T-cell (primary cell): ENCODE results near the gene KIF27. TPM values are rescaled to one million over a fixed set of nuclear protein-coding genes. Genes with fewer than 3 reads are reported as not detected.

Experiments used
- ATAC-seq, 4 experiments: fragments of 200-7000 bp in 3 of 4; fragments of 150-1000 bp in 1 of 4; cut with Tn5 transposase; replicated peaks in 1 of 4; 1 replicate in 3 of 4; 2 replicates in 1 of 4; pipeline ENCODE4 v1.10.0; 2021; ENCODE audit warnings: moderate library complexity in 3 of 4, mild to moderate bottlenecking in 2 of 4, moderate number of reproducible peaks in 1 of 4
- CTCF ChIA-PET, 2 donors: fragments of 300-600 bp; sonication (Branson Sonifier 250); formaldehyde crosslinking; loops; one replicate each; lab custom pipeline; 2022; ENCODE audit warnings: antibody characterized with exemption in 2 of 2; lab: Charles Lee
- POLR2A ChIA-PET, 2 donors: fragments of 300-600 bp; sonication (Branson Sonifier 250); formaldehyde crosslinking; loops; one replicate each; lab custom pipeline; 2022; ENCODE audit warnings: antibody characterized with exemption in 2 of 2; lab: Charles Lee
- DNase-seq, 35 experiments: peaks; one replicate each; pipeline versions ENCODE4 v3.0.0 to v3.0.0-alpha.2; 2013 to 2023
- H3K27ac ChIP-seq: one replicate; pipeline ENCODE4 v1.5.1; 2013; ENCODE audit warnings: low read length
- H3K27me3 ChIP-seq, 2 experiments: replicated peaks in 1 of 2; 1 replicate in 1 of 2; 2 replicates in 1 of 2; pipeline versions ENCODE4 v1.6.1 to v1.7.0; 2013; ENCODE audit warnings: low read length in 1 of 2, mixed read lengths in 1 of 2; ENCODE audit not compliant: control insufficient read depth in 2 of 2, insufficient read depth in 2 of 2; ENCODE audit errors: extremely low read depth in 1 of 2
- H3K36me3 ChIP-seq, 2 donors: 1 replicate in 1 of 2; 2 replicates in 1 of 2; pipeline versions ENCODE4 v1.6.1 to v1.7.0; 2013; ENCODE audit warnings: low read length in 1 of 2; ENCODE audit not compliant: control insufficient read depth in 2 of 2, insufficient read depth in 1 of 2; ENCODE audit errors: extremely low read depth in 1 of 2
- H3K4me1 ChIP-seq, 2 experiments: 1 replicate in 1 of 2; 2 replicates in 1 of 2; pipeline versions ENCODE4 v1.6.1 to v1.7.0; 2013; ENCODE audit warnings: low read length in 2 of 2, mixed read lengths in 1 of 2; ENCODE audit not compliant: insufficient read depth in 2 of 2, control insufficient read depth in 1 of 2; ENCODE audit errors: extremely low read depth in 1 of 2
- H3K4me3 ChIP-seq, 2 donors: 1 replicate in 1 of 2; 2 replicates in 1 of 2; pipeline versions ENCODE4 v1.5.1 to v1.7.0; 2013; ENCODE audit warnings: mild to moderate bottlenecking in 2 of 2, low read length in 1 of 2, moderate library complexity in 1 of 2; ENCODE audit not compliant: control insufficient read depth in 1 of 2; ENCODE audit errors: extremely low read depth in 1 of 2
- H3K9me3 ChIP-seq: 2 replicates; pipeline ENCODE4 v1.7.0; 2013
- H3K27ac Mint-ChIP-seq, 2 donors: one replicate each; pipeline ENCODE4 v1.8.0; 2020 to 2021; ENCODE audit warnings: mild to moderate bottlenecking in 2 of 2, mixed read lengths in 2 of 2
- H3K27me3 Mint-ChIP-seq, 2 donors: one replicate each; pipeline ENCODE4 v1.8.0; 2021 to 2022; ENCODE audit warnings: mixed read lengths in 2 of 2
- H3K36me3 Mint-ChIP-seq: one replicate; pipeline ENCODE4 v1.8.0; 2021; ENCODE audit warnings: mixed read lengths
- H3K4me1 Mint-ChIP-seq, 3 donors: one replicate each; pipeline ENCODE4 v1.8.0; 2020 to 2022; ENCODE audit warnings: mixed read lengths in 3 of 3, mild to moderate bottlenecking in 1 of 3
- H3K4me3 Mint-ChIP-seq, 3 donors: one replicate each; pipeline ENCODE4 v1.8.0; 2020 to 2022; ENCODE audit warnings: mild to moderate bottlenecking in 3 of 3, mixed read lengths in 3 of 3, moderate library complexity in 3 of 3
- H3K9me3 Mint-ChIP-seq, 3 donors: one replicate each; pipeline ENCODE4 v1.8.0; 2020 to 2022; ENCODE audit warnings: mixed read lengths in 3 of 3
- WGBS: methylation state at CpG from one replicate; pipeline ENCODE4 v1.1.5; 2013; ENCODE audit warnings: missing lambda C conversion rate; ENCODE audit not compliant: insufficient coverage; 5-methylcytosine and 5-hydroxymethylcytosine counted together
- total RNA-seq, 35 experiments: library from RNA in 6 of 35; stranded (reverse) in 6 of 35; fragments of 120-200 nt in 1 of 35; gene quantifications; one replicate each; pipeline versions ENCODE4 v1.2.1 to v1.2.4 and lab custom pipeline; 2013 to 2026

Gene KIF27
- total RNA-seq (1 to 10 TPM; 3.3 to 5.6 (median 4.5) TPM), total RNA-seq (lab: John Stamatoyannopoulos, UW) (4.2 to 23.7 (median 9.6) reads per million in 29 experiments)
- 5.9 TPM for total RNA-seq (2013)

GRCh38 chr9:83920927-83921707, at the start of gene KIF27:
KIF27 (minus strand) TSS chr9:83921432; CDS start chr9:83915591, 5,841 bp downstream.
- H3K27me3 Mint-ChIP-seq, result no peaks in the 10 kb centered on the region
- Histone ChIP-seq H3K27ac (peak within 1 kb of the TSS; percentile 88), H3K9me3 (no peaks in the 10 kb centered on the region), H3K36me3 (no peaks in the 10 kb centered on the region), H3K4me1 (peaks cover 5 to 16% of the 10 kb centered on the region in 2 experiments), H3K4me3 (peak within 1 kb of the TSS; percentile 49 to 68), H3K27me3 (no peaks in the 10 kb centered on the region)
- no peaks in the 10 kb centered on the region for H3K36me3 Mint-ChIP-seq
- peak within 1 kb of the TSS; percentile 88 to 90 (median 89) for H3K4me3 Mint-ChIP-seq
- CTCF ChIA-PET, result interaction anchor here (0.5 to 1.2 kb wide), 5 partner anchors 9 to 701 kb away, joined by 3 to 4 read pairs (median 3); partner anchors contain the start of genes HNRNPK (in 1 of the 2) and RMI1 (in 1 of the 2)
- peak; percentile 86 to 91 (median 89) for ATAC-seq
- DNase-seq, result peak; percentile 84 to 97 (median 93)
- WGBS, result under 1% methylated on average over 83 of the region's 92 CpGs
- peaks cover 8 to 15% (median 12%) of the 10 kb centered on the region in 3 donors for H3K4me1 Mint-ChIP-seq
- POLR2A ChIA-PET, result interaction anchor here (0.6 to 1.0 kb wide), 4 partner anchors 81 to 283 kb away, joined by 3 to 14 read pairs (median 6); partner anchors contain the start of gene UBQLN1 (in 1 of the 2)
- peak within 1 kb of the TSS; percentile 95 for H3K27ac Mint-ChIP-seq
- H3K9me3 Mint-ChIP-seq, result no peaks in the 10 kb centered on the region

- no peak for DNase-seq
- Mint-ChIP-seq H3K36me3 (peaks cover 62% of the 10 kb centered on the region), H3K27me3 (no peaks in the 10 kb centered on the region), H3K4me3 (no peak overlapping the region), H3K4me1 (peaks cover 33 to 44% (median 33%) of the 10 kb centered on the region in 3 donors), H3K9me3 (no peaks in the 10 kb centered on the region), H3K27ac (no peak overlapping the region)
- no CpG with 5 or more reads among the region's 3 CpGs for WGBS
- peaks cover 0 to 70% of the 10 kb centered on the region in 2 donors for H3K36me3 ChIP-seq
- peaks cover 2% of the 10 kb centered on the region in 2 experiments for H3K4me1 ChIP-seq
- H3K27me3 ChIP-seq, result no peaks in the 10 kb centered on the region
- CTCF ChIA-PET, result no interaction called here
- POLR2A ChIA-PET, result interaction anchor here in 1 of 2 donors (0.8 kb wide), 1 partner anchor 9 kb away, joined by 4 read pairs; no protein-coding TSS in a partner anchor
- no peak overlapping the region for H3K27ac ChIP-seq
- H3K4me3 ChIP-seq, result no peak overlapping the region
- no peak for ATAC-seq
- no peaks in the 10 kb centered on the region for H3K9me3 ChIP-seq
Observed at GRCh38 chr9:83969602-83970001, 48.4 kb upstream of the KIF27 start.

GRCh38 chr9:83967073-83967472, 45.8 kb upstream of the KIF27 start:
- CTCF ChIA-PET, result no interaction called here
- H3K9me3 Mint-ChIP-seq, result no peaks in the 10 kb centered on the region
- ATAC-seq, result no peak

GRCh38 chr9:83966209-83966582, 45.0 kb upstream of the KIF27 start:
- H3K4me1 ChIP-seq, result no peaks in the 10 kb centered on the region
- Mint-ChIP-seq H3K4me3 (peak overlapping the region in 1 of 3 donors; percentile 6), H3K36me3 (peaks cover 34% of the 10 kb centered on the region), H3K9me3 (no peaks in the 10 kb centered on the region), H3K27me3 (no peaks in the 10 kb centered on the region), H3K4me1 (peaks cover 11 to 17% (median 12%) of the 10 kb centered on the region in 3 donors), H3K27ac (peak overlapping the region in 1 of 2 donors; percentile 50)
- CTCF ChIA-PET, result interaction anchor here in 1 of 2 donors (0.6 kb wide), 1 partner anchor 13 kb away, joined by 3 read pairs; no protein-coding TSS in a partner anchor
- no peak overlapping the region for H3K27ac ChIP-seq
- no peak for DNase-seq
- peak in 3 of 4 experiments; percentile 14 to 22 (median 15) for ATAC-seq
- H3K36me3 ChIP-seq, result peaks cover 0 to 36% of the 10 kb centered on the region in 2 donors
- WGBS, result 100% methylated on average over 5 of the region's 8 CpGs
- no peaks in the 10 kb centered on the region for H3K27me3 ChIP-seq
- POLR2A ChIA-PET, result interaction anchor here in 1 of 2 donors (0.5 to 1.4 kb wide), 2 partner anchors 11 to 12 kb away, joined by 3 to 10 read pairs; no protein-coding TSS in a partner anchor
- H3K4me3 ChIP-seq, result no peak overlapping the region
- H3K9me3 ChIP-seq, result no peaks in the 10 kb centered on the region

More at GRCh38 chr9:83967073-83967472, 45.8 kb upstream of the KIF27 start:
- no peaks in the 10 kb centered on the region for H3K27me3 Mint-ChIP-seq
- POLR2A ChIA-PET, result interaction anchor here (0.5 to 0.7 kb wide), 2 partner anchors 10 kb away, joined by 3 to 10 read pairs; no protein-coding TSS in a partner anchor
- H3K4me1 Mint-ChIP-seq, result peaks cover 18 to 25% (median 20%) of the 10 kb centered on the region in 3 donors
- peaks cover 0 to 45% of the 10 kb centered on the region in 2 donors for H3K36me3 ChIP-seq
- peak overlapping the region in 1 of 2 donors; percentile 23 for H3K27ac Mint-ChIP-seq
- no peak overlapping the region for H3K4me3 Mint-ChIP-seq
- H3K4me1 ChIP-seq, result no peaks in the 10 kb centered on the region
- H3K27me3 ChIP-seq, result no peaks in the 10 kb centered on the region
- no peak for DNase-seq
- WGBS, result 86% methylated on average over 1 of the region's 1 CpG
- no peaks in the 10 kb centered on the region for H3K9me3 ChIP-seq
- peak overlapping the region; percentile 12 for H3K27ac ChIP-seq
- H3K4me3 ChIP-seq, result no peak overlapping the region
- peaks cover 43% of the 10 kb centered on the region for H3K36me3 Mint-ChIP-seq

GRCh38 chr9:83965350-83966208, 44.3 kb upstream of the KIF27 start:
- Mint-ChIP-seq H3K27me3 (no peaks in the 10 kb centered on the region), H3K4me1 (peaks cover 9 to 17% (median 9%) of the 10 kb centered on the region in 3 donors), H3K36me3 (peaks cover 28% of the 10 kb centered on the region), H3K4me3 (peak overlapping the region in 1 of 3 donors; percentile 6), H3K27ac (peak overlapping the region; percentile 50 to 64), H3K9me3 (no peaks in the 10 kb centered on the region)
- Histone ChIP-seq H3K4me1 (no peaks in the 10 kb centered on the region), H3K4me3 (no peak overlapping the region), H3K27me3 (no peaks in the 10 kb centered on the region), H3K36me3 (peaks cover 0 to 30% of the 10 kb centered on the region in 2 donors), H3K9me3 (no peaks in the 10 kb centered on the region), H3K27ac (no peak overlapping the region)
- ATAC-seq (peak; percentile 17 to 28 (median 24)), DNase-seq (no peak)
- ChIA-PET POLR2A (interaction anchor here in 1 of 2 donors (1.4 kb wide), 1 partner anchor 13 kb away, joined by 3 read pairs; no protein-coding TSS in a partner anchor), CTCF (no interaction called here)
- WGBS, result 95% methylated on average over 4 of the region's 11 CpGs
